Suprapubic skin (tissue), 4 donors: ENCODE results near the gene RARRES1. TPM values are rescaled to one million over a fixed set of nuclear protein-coding genes. Genes with fewer than 3 reads are reported as not detected.
"Not testable (repeated sequence)": the region's sequence is repeated elsewhere in the genome, so short reads cannot be mapped to it uniquely, and the experiment has no call there.

Experiments
- DNase-seq, 2 donors: peaks; one replicate each; pipeline ENCODE4 v3.0.0-alpha.2; 2019; ENCODE audit warnings: low spot score in 2 of 2
- H3K27ac ChIP-seq: fragments of 200-600 bp; sonication (generic); one replicate; pipeline ENCODE4 v1.5.1; 2019
- H3K27me3 ChIP-seq: fragments of 200-600 bp; sonication (generic); one replicate; pipeline ENCODE4 v1.5.1; 2019
- H3K36me3 ChIP-seq: fragments of 200-600 bp; sonication (generic); one replicate; pipeline ENCODE4 v1.5.1; 2019
- H3K4me1 ChIP-seq: fragments of 200-600 bp; sonication (generic); one replicate; pipeline ENCODE4 v1.5.1; 2019
- H3K4me3 ChIP-seq: fragments of 200-600 bp; sonication (generic); one replicate; pipeline ENCODE4 v1.5.1; 2019; ENCODE audit warnings: mild to moderate bottlenecking
- H3K9me3 ChIP-seq: fragments of 200-600 bp; sonication (generic); one replicate; pipeline ENCODE4 v1.5.1; 2019
- CTCF ChIP-seq, 2 donors: fragments of 200-600 bp in 1 of 2; fragments of 450-650 bp in 1 of 2; sonication (generic) in 1 of 2; IDR thresholded peaks; one replicate each; pipeline ENCODE4 v1.5.1; 2016 to 2019; ENCODE audit warnings: antibody characterized with exemption in 2 of 2, mild to moderate bottlenecking in 1 of 2, moderate library complexity in 1 of 2
- EP300 ChIP-seq: sonication (generic); formaldehyde crosslinking; IDR thresholded peaks from one replicate; pipeline ENCODE4 v1.6.1; 2017; ENCODE audit warnings: antibody characterized with exemption
- POLR2A ChIP-seq, 2 donors: fragments of 450-650 bp; IDR thresholded peaks; one replicate each; pipeline ENCODE4 v1.6.1; 2017; ENCODE audit warnings: antibody characterized with exemption in 2 of 2, mild to moderate bottlenecking in 2 of 2, moderate library complexity in 2 of 2
- POLR2AphosphoS5 ChIP-seq, 3 donors: sonication (generic); formaldehyde crosslinking; IDR thresholded peaks; one replicate each; pipeline ENCODE4 v1.6.1; 2017; ENCODE audit warnings: antibody characterized with exemption in 3 of 3
- WGBS: methylation state at CpG from one replicate; pipeline ENCODE4 v1.1.5; 2018; 5-methylcytosine and 5-hydroxymethylcytosine counted together
- total RNA-seq, 4 donors: library from RNA; depleted of rRNA; stranded (reverse); fragments of >200 nt; gene quantifications; one replicate each; pipeline ENCODE4 v1.1.0, GENCODE V29; 2016

The RARRES1 gene
- total RNA-seq, 4 donors from 2014 or later = 5.6 to 23.4 (median 19.5) TPM

GRCh38 chr3:158701420-158702065 is 30.7 kb downstream of the RARRES1 start:
- no peaks in the 10 kb centered on the region for H3K27me3 ChIP-seq
- no peak for TF ChIP-seq CTCF (IDR thresholded peaks at IDR 0.05)
- TF ChIP-seq POLR2A (IDR thresholded peaks at IDR 0.05) = no peak
- TF ChIP-seq POLR2AphosphoS5 (IDR thresholded peaks at IDR 0.05) = no peak
- TF ChIP-seq EP300 = no peak
- peaks cover 4% of the 10 kb centered on the region for H3K4me1 ChIP-seq
- no peaks in the 10 kb centered on the region for H3K36me3 ChIP-seq
- WGBS = 74% methylated on average over 4 of the region's 4 CpGs
- DNase-seq = no peak
- no peaks in the 10 kb centered on the region for H3K9me3 ChIP-seq
- H3K27ac ChIP-seq = no peak overlapping the region
- no peak overlapping the region for H3K4me3 ChIP-seq

- Histone ChIP-seq H3K4me1 (peaks cover 4% of the 10 kb centered on the region), H3K36me3 (no peaks in the 10 kb centered on the region), H3K9me3 (no peaks in the 10 kb centered on the region), H3K27me3 (no peaks in the 10 kb centered on the region), H3K27ac (no peak overlapping the region), H3K4me3 (no peak overlapping the region)
- DNase-seq = no peak
- TF ChIP-seq POLR2AphosphoS5 (IDR thresholded peaks at IDR 0.05) = no peak
- TF ChIP-seq CTCF (IDR thresholded peaks at IDR 0.05) = no peak
- TF ChIP-seq EP300 = no peak
- TF ChIP-seq POLR2A (IDR thresholded peaks at IDR 0.05) = no peak
Measured at GRCh38 chr3:158700559-158700958, 31.7 kb downstream of the RARRES1 start.

GRCh38 chr3:158696618-158697017 is 35.6 kb downstream of the RARRES1 start:
- H3K4me3 ChIP-seq = no peak overlapping the region
- no peak overlapping the region for H3K27ac ChIP-seq
- peaks cover 4% of the 10 kb centered on the region for H3K4me1 ChIP-seq
- H3K27me3 ChIP-seq = no peaks in the 10 kb centered on the region
- no peaks in the 10 kb centered on the region for H3K9me3 ChIP-seq
- DNase-seq = no peak
- H3K36me3 ChIP-seq = peaks cover 15% of the 10 kb centered on the region
- no peak for TF ChIP-seq POLR2AphosphoS5 (IDR thresholded peaks at IDR 0.05)
- WGBS = 45% methylated on average over 2 of the region's 2 CpGs

GRCh38 chr3:158693866-158694456 is 38.3 kb downstream of the RARRES1 start:
- H3K27me3 ChIP-seq, H3K4me1 ChIP-seq, H3K27ac ChIP-seq, H3K9me3 ChIP-seq, H3K4me3 ChIP-seq, DNase-seq: not testable (repeated sequence)
- H3K36me3 ChIP-seq = peaks cover 29% of the 10 kb centered on the region
- WGBS = 81% methylated on average over 3 of the region's 3 CpGs

GRCh38 chr3:158685159-158685558 is 47.1 kb downstream of the RARRES1 start:
- no peak overlapping the region for H3K27ac ChIP-seq
- no peak for TF ChIP-seq POLR2AphosphoS5 (IDR thresholded peaks at IDR 0.05)
- peaks cover 4% of the 10 kb centered on the region for H3K36me3 ChIP-seq
- no peaks in the 10 kb centered on the region for H3K27me3 ChIP-seq
- DNase-seq = no peak
- H3K4me1 ChIP-seq = no peaks in the 10 kb centered on the region
- H3K4me3 ChIP-seq = no peak overlapping the region
- H3K9me3 ChIP-seq = no peaks in the 10 kb centered on the region
- 88% methylated on average over 2 of the region's 2 CpGs for WGBS

GRCh38 chr3:158683230-158683962 is 48.9 kb downstream of the RARRES1 start:
- DNase-seq = no peak
- no peaks in the 10 kb centered on the region for H3K27me3 ChIP-seq
- no peak overlapping the region for H3K27ac ChIP-seq
- H3K36me3 ChIP-seq = peaks cover 3% of the 10 kb centered on the region
- no peaks in the 10 kb centered on the region for H3K9me3 ChIP-seq
- H3K4me1 ChIP-seq = no peaks in the 10 kb centered on the region
- no peak overlapping the region for H3K4me3 ChIP-seq
- WGBS = 96% methylated on average over 5 of the region's 5 CpGs
- TF ChIP-seq POLR2AphosphoS5 (IDR thresholded peaks at IDR 0.05) (no peak), EP300 (no peak), POLR2A (IDR thresholded peaks at IDR 0.05) (no peak), CTCF (IDR thresholded peaks at IDR 0.05) (no peak)
